B cell (primary cell): Measurements from ENCODE around the gene RNF220. TPM values are rescaled to one million over a fixed set of nuclear protein-coding genes. Genes with fewer than 3 reads are reported as not detected.

Experiments used
- ATAC-seq: fragments of 200-7000 bp; cut with Tn5 transposase; one replicate; pipeline ENCODE4 v1.10.0; 2021; ENCODE audit warnings: low read depth, mild to moderate bottlenecking, moderate number of reproducible peaks, moderate library complexity
- CTCF ChIA-PET: fragments of 350-600 bp; sonication (Branson Sonifier 250); formaldehyde crosslinking; loops from one replicate; lab custom pipeline; 2021; ENCODE audit warnings: antibody characterized with exemption, inconsistent platforms; lab: Charles Lee
- POLR2A ChIA-PET: fragments of 350-600 bp; sonication (Branson Sonifier 250); formaldehyde crosslinking; loops from one replicate; lab custom pipeline; 2021; ENCODE audit warnings: antibody characterized with exemption; lab: Charles Lee
- DNase-seq: peaks from one replicate; pipeline ENCODE4 v3.0.0; 2013
- H2AFZ ChIP-seq: 2 replicates; pipeline ENCODE4 v1.6.1; 2012; ENCODE audit warnings: mild to moderate bottlenecking, low read depth, low read length; ENCODE audit not compliant: insufficient read depth, poor library complexity, severe bottlenecking
- H3K27ac ChIP-seq, 2 donors: 1 replicate in 1 of 2; 2 replicates in 1 of 2; pipeline ENCODE4 v1.5.1; 2012 to 2013; ENCODE audit warnings: low read length in 2 of 2, mild to moderate bottlenecking in 2 of 2, moderate library complexity in 1 of 2
- H3K27me3 ChIP-seq, 4 experiments: fragments of 200-600 bp in 1 of 4; sonication (generic) in 1 of 4; replicated peaks in 1 of 4; 1 replicate in 2 of 4; 2 replicates in 2 of 4; pipeline versions ENCODE4 v1.6.1 to v1.7.0; 2013 to 2016; ENCODE audit warnings: low read length in 3 of 4, mild to moderate bottlenecking in 2 of 4, mixed read lengths in 1 of 4, moderate library complexity in 1 of 4; ENCODE audit not compliant: insufficient read depth in 4 of 4, control insufficient read depth in 3 of 4; ENCODE audit errors: control extremely low read depth in 1 of 4
- H3K36me3 ChIP-seq, 2 experiments: replicated peaks in 1 of 2; 1 replicate in 1 of 2; 2 replicates in 1 of 2; pipeline versions ENCODE4 v1.6.1 to v1.7.1; 2013; ENCODE audit warnings: low read length in 1 of 2; ENCODE audit not compliant: insufficient read depth in 2 of 2, control insufficient read depth in 1 of 2; ENCODE audit errors: control extremely low read depth in 1 of 2, extremely low read depth in 1 of 2
- H3K4me1 ChIP-seq, 2 donors: fragments of 200-600 bp in 1 of 2; sonication (generic) in 1 of 2; 1 replicate in 1 of 2; 2 replicates in 1 of 2; pipeline versions ENCODE4 v1.5.1 to v1.6.1; 2013 to 2017; ENCODE audit warnings: low read length in 2 of 2; ENCODE audit not compliant: control insufficient read depth in 2 of 2, insufficient read depth in 2 of 2
- H3K4me2 ChIP-seq: replicated peaks from 2 replicates; pipeline ENCODE3; 2012; ENCODE audit warnings: mild to moderate bottlenecking, low read depth, low read length; ENCODE audit not compliant: poor library complexity, severe bottlenecking
- H3K4me3 ChIP-seq, 5 experiments: fragments of 200-600 bp in 1 of 5; sonication (generic) in 1 of 5; 1 replicate in 3 of 5; 2 replicates in 2 of 5; pipeline versions ENCODE4 v1.5.1 to v1.7.0; 2011 to 2016; ENCODE audit warnings: low read length in 4 of 5, mild to moderate bottlenecking in 4 of 5, low read depth in 2 of 5, control low read depth in 1 of 5, moderate library complexity in 1 of 5; ENCODE audit not compliant: insufficient read depth in 1 of 5; ENCODE audit errors: control extremely low read depth in 1 of 5, extremely low read depth in 1 of 5
- H3K79me2 ChIP-seq: fragments of 200-600 bp; sonication (generic); one replicate; pipeline ENCODE4 v1.6.0; 2016; ENCODE audit warnings: low read length; ENCODE audit not compliant: control insufficient read depth, insufficient read depth
- H3K9ac ChIP-seq: fragments of 200-600 bp; sonication (generic); 2 replicates; pipeline ENCODE4 v1.6.1; 2017; ENCODE audit warnings: mild to moderate bottlenecking, low read length, moderate library complexity
- H3K9me3 ChIP-seq, 3 donors: one replicate each; pipeline versions ENCODE4 v1.6.1 to v1.7.1; 2013; ENCODE audit warnings: low read length in 2 of 3; ENCODE audit not compliant: control insufficient read depth in 2 of 3, insufficient read depth in 1 of 3; ENCODE audit errors: control extremely low read depth in 1 of 3
- H4K20me1 ChIP-seq: 2 replicates; pipeline ENCODE4 v1.6.0; 2012; ENCODE audit warnings: mild to moderate bottlenecking, low read length; ENCODE audit not compliant: insufficient read depth, control insufficient read depth, poor library complexity, severe bottlenecking
- H3K27ac Mint-ChIP-seq: one replicate; pipeline ENCODE4 v1.8.0; 2021; ENCODE audit warnings: mixed read lengths
- H3K27me3 Mint-ChIP-seq: one replicate; pipeline ENCODE4 v1.8.0; 2021; ENCODE audit warnings: mixed read lengths
- H3K4me1 Mint-ChIP-seq: one replicate; pipeline ENCODE4 v1.8.0; 2021; ENCODE audit warnings: mixed read lengths
- H3K4me3 Mint-ChIP-seq: one replicate; pipeline ENCODE4 v1.8.0; 2021; ENCODE audit warnings: mixed read lengths
- H3K9me3 Mint-ChIP-seq: one replicate; pipeline ENCODE4 v1.8.0; 2022; ENCODE audit warnings: mixed read lengths; ENCODE audit not compliant: insufficient read depth
- EZH2 ChIP-seq: IDR thresholded peaks from 2 replicates; pipeline ENCODE4 v1.6.1; 2012; ENCODE audit warnings: borderline replicate concordance, low read depth, mild to moderate bottlenecking, moderate library complexity, low read length; ENCODE audit not compliant: insufficient read depth, poor library complexity, severe bottlenecking
- WGBS: methylation state at CpG from one replicate; pipeline ENCODE4 v1.1.5; 2013; ENCODE audit warnings: missing lambda C conversion rate; ENCODE audit not compliant: insufficient coverage; 5-methylcytosine and 5-hydroxymethylcytosine counted together
- intact Hi-C: fragments of 100-400 bp; cut with micrococcal nuclease; formaldehyde crosslinking; loops from one replicate; pipeline ENCODE4 v1.10.0; 2022
- polyA plus RNA-seq: library from polyadenylated mRNA; depleted of rRNA; stranded (reverse); fragments of >200 nt; gene quantifications from 2 replicates; pipeline ENCODE4 v1.2.3, GENCODE V29; 2012
- total RNA-seq, 2 donors: library from RNA; stranded (reverse); fragments of 120-200 nt in 1 of 2; gene quantifications; 1 replicate in 1 of 2; 2 replicates in 1 of 2; pipeline versions ENCODE4 v1.2.3 to v1.2.4, GENCODE V29; 2013 to 2022
- TF ChIP-seq, protein P1 (sequence below): fragments of 200-600 bp; IDR thresholded peaks from one replicate; pipeline ENCODE4 v1.8.0; 2022; ENCODE audit warnings: antibody characterized with exemption, mild to moderate bottlenecking

RNF220 gene
- total and polyA plus RNA-seq, 2 donors (not counting 1 experiment from before 2014, with no cell fraction given), result 115 to 141 TPM

DNA sequence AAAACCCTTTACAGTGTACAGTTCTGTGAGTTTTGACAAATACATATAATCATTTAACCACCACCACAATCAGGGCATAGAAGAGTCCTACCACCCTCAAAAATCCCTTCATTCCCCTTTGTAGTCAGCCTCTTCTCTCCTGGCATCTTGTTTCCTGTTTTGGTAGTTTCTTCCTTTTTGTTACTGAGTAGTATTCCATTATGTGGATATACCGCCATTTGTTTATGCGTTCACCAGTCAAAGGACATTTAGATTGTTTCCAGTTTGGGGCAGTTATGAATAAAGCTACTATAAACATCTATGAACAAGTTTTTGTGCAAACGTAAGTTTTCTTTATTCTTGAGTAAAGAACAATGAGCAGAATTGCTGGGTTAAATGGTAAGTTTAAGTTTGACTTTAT is 49.6 kb downstream of the RNF220 start:
- ChIA-PET CTCF (interaction anchor here (1.4 kb wide), 1 partner anchor 8 kb away, joined by 3 read pairs; no protein-coding TSS in a partner anchor), POLR2A (no interaction called here)
- no peaks in the 10 kb centered on the region for H3K79me2 ChIP-seq
- H3K36me3 ChIP-seq, result no peaks in the 10 kb centered on the region
- H3K9me3 ChIP-seq, result no peaks in the 10 kb centered on the region
- TF ChIP-seq, protein P1, sequence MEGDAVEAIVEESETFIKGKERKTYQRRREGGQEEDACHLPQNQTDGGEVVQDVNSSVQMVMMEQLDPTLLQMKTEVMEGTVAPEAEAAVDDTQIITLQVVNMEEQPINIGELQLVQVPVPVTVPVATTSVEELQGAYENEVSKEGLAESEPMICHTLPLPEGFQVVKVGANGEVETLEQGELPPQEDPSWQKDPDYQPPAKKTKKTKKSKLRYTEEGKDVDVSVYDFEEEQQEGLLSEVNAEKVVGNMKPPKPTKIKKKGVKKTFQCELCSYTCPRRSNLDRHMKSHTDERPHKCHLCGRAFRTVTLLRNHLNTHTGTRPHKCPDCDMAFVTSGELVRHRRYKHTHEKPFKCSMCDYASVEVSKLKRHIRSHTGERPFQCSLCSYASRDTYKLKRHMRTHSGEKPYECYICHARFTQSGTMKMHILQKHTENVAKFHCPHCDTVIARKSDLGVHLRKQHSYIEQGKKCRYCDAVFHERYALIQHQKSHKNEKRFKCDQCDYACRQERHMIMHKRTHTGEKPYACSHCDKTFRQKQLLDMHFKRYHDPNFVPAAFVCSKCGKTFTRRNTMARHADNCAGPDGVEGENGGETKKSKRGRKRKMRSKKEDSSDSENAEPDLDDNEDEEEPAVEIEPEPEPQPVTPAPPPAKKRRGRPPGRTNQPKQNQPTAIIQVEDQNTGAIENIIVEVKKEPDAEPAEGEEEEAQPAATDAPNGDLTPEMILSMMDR, result no peak
- TF ChIP-seq EZH2, result no peak
- Mint-ChIP-seq H3K4me1 (no peaks in the 10 kb centered on the region), H3K4me3 (no peak overlapping the region), H3K27ac (no peak overlapping the region), H3K27me3 (peaks cover 45% of the 10 kb centered on the region), H3K9me3 (no peaks in the 10 kb centered on the region)
- H3K4me3 ChIP-seq, result no peak overlapping the region
- H3K27ac ChIP-seq, result no peak overlapping the region
- no peak overlapping the region for H3K9ac ChIP-seq
- WGBS, result no CpG with 5 or more reads among the region's 3 CpGs
- DNase-seq (no peak), ATAC-seq (no peak)
- H4K20me1 ChIP-seq, result no peaks in the 10 kb centered on the region
- peaks cover 0 to 8% (median 0%) of the 10 kb centered on the region in 4 experiments for H3K27me3 ChIP-seq
- H3K4me2 ChIP-seq, result no peak overlapping the region
- no peaks in the 10 kb centered on the region for H3K4me1 ChIP-seq
- intact Hi-C loops, result no loop called here
- H2AFZ ChIP-seq, result no peak overlapping the region

DNA sequence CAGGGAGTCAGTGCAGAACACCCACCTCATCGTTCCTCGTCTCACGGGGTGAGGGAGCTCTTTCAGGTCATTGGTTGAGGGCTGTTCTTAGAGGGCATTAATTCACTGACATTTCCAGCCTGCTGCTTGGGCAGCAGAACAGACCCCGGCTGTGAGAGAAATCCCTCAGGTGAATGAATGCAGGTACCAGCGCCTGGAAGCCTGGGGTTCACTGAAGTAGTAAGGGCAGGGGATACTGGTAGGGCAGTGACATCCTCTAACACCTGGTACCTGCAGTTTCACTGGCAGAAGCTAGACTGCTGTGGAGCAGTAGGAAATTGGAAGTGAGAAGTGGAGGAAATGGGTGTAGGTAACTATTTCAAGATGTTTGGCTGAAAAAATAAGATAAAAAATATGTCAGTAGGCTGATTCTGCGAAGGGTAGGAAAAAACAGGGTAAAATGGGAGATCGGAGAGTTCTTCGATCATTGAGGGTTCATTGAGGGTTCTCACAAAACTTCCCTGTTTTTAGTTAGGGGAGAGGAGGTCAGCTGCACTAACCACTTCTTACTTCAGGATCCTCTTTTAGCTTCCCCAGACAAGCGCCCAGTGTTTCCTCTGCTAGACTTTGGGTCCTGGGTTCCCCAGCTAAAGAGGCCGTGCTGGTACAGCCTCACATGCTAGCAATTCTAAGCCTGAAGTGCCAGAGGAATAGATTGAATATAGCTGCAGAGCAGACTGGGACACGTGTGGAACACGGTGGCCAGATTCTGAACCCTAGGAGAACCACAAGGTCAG is 55.2 kb downstream of the RNF220 start:
- Histone ChIP-seq H3K27me3 (peaks cover 0 to 8% (median 3%) of the 10 kb centered on the region in 4 experiments), H3K4me2 (no peak overlapping the region), H4K20me1 (no peaks in the 10 kb centered on the region), H3K79me2 (no peaks in the 10 kb centered on the region), H3K9me3 (no peaks in the 10 kb centered on the region), H3K4me1 (peaks cover 0 to 2% of the 10 kb centered on the region in 2 donors), H2AFZ (no peak overlapping the region), H3K4me3 (no peak overlapping the region), H3K36me3 (no peaks in the 10 kb centered on the region), H3K27ac (no peak overlapping the region), H3K9ac (no peak overlapping the region)
- DNase-seq, result no peak
- Mint-ChIP-seq H3K27me3 (peaks cover 42% of the 10 kb centered on the region), H3K27ac (no peak overlapping the region), H3K4me3 (no peak overlapping the region), H3K9me3 (no peaks in the 10 kb centered on the region), H3K4me1 (peaks cover 2% of the 10 kb centered on the region)
- 29% methylated on average over 8 of the region's 12 CpGs for WGBS
- no peak for ATAC-seq
- TF ChIP-seq, protein P1, result no peak
- no peak for TF ChIP-seq EZH2
- CTCF ChIA-PET, result no interaction called here
- POLR2A ChIA-PET, result no interaction called here
- intact Hi-C loops, result no loop called here
